ENCODE data around the gene HOXD12. TPM values are rescaled to one million over a fixed set of nuclear protein-coding genes. Genes with fewer than 3 reads are reported as not detected.
A peak's percentile ranks its signal among the peaks of the same experiment; 100 is the strongest.

Gene HOXD12
- total RNA-seq, 1 experiment from 2014 or later = 0.27 TPM

GRCh38 chr2:176110415-176111308 is 11.1 kb downstream of the HOXD12 start:
- RAD21 ChIA-PET (ENCODE audit: low non-redundant PET in 1 of 2, low total read pairs in 2 of 2, uncharacterized antibody in 2 of 2, unreplicated experiment in 2 of 2) = no interaction called here
- Histone ChIP-seq H3K36me3 (ENCODE audit: control insufficient read depth in 1 of 2, insufficient read depth in 2 of 2, low read length in 2 of 2) (no peaks in the 10 kb centered on the region), H3K9me3 (ENCODE audit: control insufficient read depth in 1 of 2, insufficient read depth in 1 of 2, low read depth in 1 of 2, low read length in 2 of 2) (no peaks in the 10 kb centered on the region), H3K4me2 (ENCODE audit: low read length) (peak overlapping the region; percentile 37), H3K27me3 (ENCODE audit: insufficient read depth, low read length) (no peaks in the 10 kb centered on the region), H3K4me3 (replicated peaks in 1 of 2; ENCODE audit: low read depth in 1 of 2, low read length in 2 of 2) (no peak overlapping the region), H3K79me2 (ENCODE audit: insufficient read depth, low read length) (no peaks in the 10 kb centered on the region), H3K9ac (ENCODE audit: low read length) (no peak overlapping the region), H3K27ac (ENCODE audit: low read depth, low read length) (no peak overlapping the region), H4K20me1 (ENCODE audit: insufficient read depth) (no peaks in the 10 kb centered on the region), H2AFZ (ENCODE audit: low read depth, low read length, poor library complexity, severe bottlenecking) (peak overlapping the region; percentile 88), H3K9me2 (ENCODE audit: insufficient read depth) (no peaks in the 10 kb centered on the region), H3K4me1 (ENCODE audit: control insufficient read depth in 1 of 2, insufficient read depth in 2 of 2, low read length in 2 of 2) (peaks cover 0 to 18% of the 10 kb centered on the region in 2 experiments; a peak in 1 of 4 replicates)
- ATAC-seq (no peak), DNase-seq (ENCODE audit: low read depth, low spot score) (no peak)
- intact Hi-C loops (cut with micrococcal nuclease) = no loop called here
- no peak for TF ChIP-seq ELF1 (IDR thresholded peaks at IDR 0.05; ENCODE audit: borderline replicate concordance, low read depth)
- TF ChIP-seq EZH2 (IDR thresholded peaks at IDR 0.05) = no peak
- TF ChIP-seq CEBPB (IDR thresholded peaks at IDR 0.05; ENCODE audit: low read depth) = no peak
- no peak for TF ChIP-seq FOSL1 (IDR thresholded peaks at IDR 0.05; ENCODE audit: low read depth)
- TF ChIP-seq SP1 (IDR thresholded peaks at IDR 0.05; ENCODE audit: low read depth) = no peak
- no peak for TF ChIP-seq RAD21 (IDR thresholded peaks at IDR 0.05; ENCODE audit: low read depth)
- TF ChIP-seq POLR2AphosphoS5 (IDR thresholded peaks at IDR 0.05; ENCODE audit: low read depth, low read length) = no peak
- TF ChIP-seq MAX (IDR thresholded peaks at IDR 0.05) = no peak
- no peak for TF ChIP-seq ZBTB33 (IDR thresholded peaks at IDR 0.05; ENCODE audit: extremely low read depth, insufficient replicate concordance, low read length)
- TF ChIP-seq TCF7L2 (IDR thresholded peaks at IDR 0.05; ENCODE audit: borderline replicate concordance, extremely low read depth, insufficient read depth, insufficient read length) = no peak
- no peak for TF ChIP-seq CBX3 (IDR thresholded peaks at IDR 0.05; ENCODE audit: low read depth)
- TF ChIP-seq ATF3 (IDR thresholded peaks at IDR 0.05) = no peak
- TF ChIP-seq JUND (IDR thresholded peaks at IDR 0.05) = no peak
- no peak for TF ChIP-seq YY1 (IDR thresholded peaks at IDR 0.05; ENCODE audit: extremely low read depth, insufficient replicate concordance, low read depth, low read length)
- no peak for TF ChIP-seq ZNF274 (IDR thresholded peaks at IDR 0.05; ENCODE audit: low read depth, low read length)
- POLR2A ChIA-PET = no interaction called here
- no TSS peak for BruUV-seq (replicated peaks)
- CTCF ChIA-PET = interaction anchor here (0.7 to 2.2 kb wide), 9 partner anchors 9 to 782 kb away, joined by 3 to 11 read pairs (median 7); no protein-coding TSS in a partner anchor

Data from HCT116 (cell line).